ENCODE measurements around the gene NEK10. TPM values are rescaled to one million over a fixed set of nuclear protein-coding genes. Genes with fewer than 3 reads are reported as not detected.

The NEK10 gene
- total RNA-seq, 4 donors from 2014 or later, result 0.65 to 2.6 (median 1.2) TPM

- DNase-seq (ENCODE audit: low spot score) (no peak), ATAC-seq (ENCODE audit: low FRiP score) (no peak)
- no peak for TF ChIP-seq CTCF (IDR thresholded peaks at IDR 0.05)
These were observed 290.8 kb downstream of the NEK10 start for GRCh38 chr3:27078246-27078913.

GRCh38 chr3:27076815-27077630 lies 292.2 kb downstream of the NEK10 start:
- ATAC-seq (ENCODE audit: low FRiP score) (no peak), DNase-seq (ENCODE audit: low spot score) (no peak)
- no peak for TF ChIP-seq CTCF (IDR thresholded peaks at IDR 0.05)

GRCh38 chr3:27074914-27075313 lies 294.3 kb downstream of the NEK10 start:
- TF ChIP-seq CTCF (IDR thresholded peaks at IDR 0.05), result no peak
- ATAC-seq (ENCODE audit: low FRiP score) (no peak), DNase-seq (ENCODE audit: low spot score) (no peak)

- no peak for DNase-seq (ENCODE audit: low spot score)
- no peak for ATAC-seq (ENCODE audit: low FRiP score)
- no peak for TF ChIP-seq CTCF (IDR thresholded peaks at IDR 0.05)
These were observed 295.3 kb downstream of the NEK10 start for GRCh38 chr3:27073912-27074311.

- TF ChIP-seq CTCF (IDR thresholded peaks at IDR 0.05), result no peak
- DNase-seq (ENCODE audit: low spot score), result no peak
- ATAC-seq (ENCODE audit: low FRiP score), result no peak
These were observed 296.2 kb downstream of the NEK10 start for GRCh38 chr3:27072810-27073651.

- no peak for ATAC-seq (ENCODE audit: low FRiP score)
- no peak for TF ChIP-seq CTCF (IDR thresholded peaks at IDR 0.05)
- DNase-seq (ENCODE audit: low spot score), result no peak
These were observed 308.8 kb downstream of the NEK10 start for GRCh38 chr3:27060336-27060735.

Small RNAs within 50 kb of the gene (small RNA-seq; reads per million reads assigned to genes)
- gene MINOS1P3 (not detected), gene RNU6-342P (not detected)

Other genes with a start within 250 kb of the NEK10 start
- gene SLC4A7, start 115.0 kb upstream of the NEK10 start, total RNA-seq, result 100 to 1,000 TPM in 1 of 4 donors, 10 to 100 TPM in 3; 25.4 to 101 (median 33.9) TPM